ENCODE measurements around the gene SMARCA1.
A peak's percentile ranks its signal among the peaks of the same experiment; 100 is the strongest.
"Not testable (repeated sequence)": the region's sequence is repeated elsewhere in the genome, so short reads cannot be mapped to it uniquely, and the experiment has no call there.

SMARCA1 gene, protein sequence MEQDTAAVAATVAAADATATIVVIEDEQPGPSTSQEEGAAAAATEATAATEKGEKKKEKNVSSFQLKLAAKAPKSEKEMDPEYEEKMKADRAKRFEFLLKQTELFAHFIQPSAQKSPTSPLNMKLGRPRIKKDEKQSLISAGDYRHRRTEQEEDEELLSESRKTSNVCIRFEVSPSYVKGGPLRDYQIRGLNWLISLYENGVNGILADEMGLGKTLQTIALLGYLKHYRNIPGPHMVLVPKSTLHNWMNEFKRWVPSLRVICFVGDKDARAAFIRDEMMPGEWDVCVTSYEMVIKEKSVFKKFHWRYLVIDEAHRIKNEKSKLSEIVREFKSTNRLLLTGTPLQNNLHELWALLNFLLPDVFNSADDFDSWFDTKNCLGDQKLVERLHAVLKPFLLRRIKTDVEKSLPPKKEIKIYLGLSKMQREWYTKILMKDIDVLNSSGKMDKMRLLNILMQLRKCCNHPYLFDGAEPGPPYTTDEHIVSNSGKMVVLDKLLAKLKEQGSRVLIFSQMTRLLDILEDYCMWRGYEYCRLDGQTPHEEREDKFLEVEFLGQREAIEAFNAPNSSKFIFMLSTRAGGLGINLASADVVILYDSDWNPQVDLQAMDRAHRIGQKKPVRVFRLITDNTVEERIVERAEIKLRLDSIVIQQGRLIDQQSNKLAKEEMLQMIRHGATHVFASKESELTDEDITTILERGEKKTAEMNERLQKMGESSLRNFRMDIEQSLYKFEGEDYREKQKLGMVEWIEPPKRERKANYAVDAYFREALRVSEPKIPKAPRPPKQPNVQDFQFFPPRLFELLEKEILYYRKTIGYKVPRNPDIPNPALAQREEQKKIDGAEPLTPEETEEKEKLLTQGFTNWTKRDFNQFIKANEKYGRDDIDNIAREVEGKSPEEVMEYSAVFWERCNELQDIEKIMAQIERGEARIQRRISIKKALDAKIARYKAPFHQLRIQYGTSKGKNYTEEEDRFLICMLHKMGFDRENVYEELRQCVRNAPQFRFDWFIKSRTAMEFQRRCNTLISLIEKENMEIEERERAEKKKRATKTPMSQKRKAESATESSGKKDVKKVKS

DNA sequence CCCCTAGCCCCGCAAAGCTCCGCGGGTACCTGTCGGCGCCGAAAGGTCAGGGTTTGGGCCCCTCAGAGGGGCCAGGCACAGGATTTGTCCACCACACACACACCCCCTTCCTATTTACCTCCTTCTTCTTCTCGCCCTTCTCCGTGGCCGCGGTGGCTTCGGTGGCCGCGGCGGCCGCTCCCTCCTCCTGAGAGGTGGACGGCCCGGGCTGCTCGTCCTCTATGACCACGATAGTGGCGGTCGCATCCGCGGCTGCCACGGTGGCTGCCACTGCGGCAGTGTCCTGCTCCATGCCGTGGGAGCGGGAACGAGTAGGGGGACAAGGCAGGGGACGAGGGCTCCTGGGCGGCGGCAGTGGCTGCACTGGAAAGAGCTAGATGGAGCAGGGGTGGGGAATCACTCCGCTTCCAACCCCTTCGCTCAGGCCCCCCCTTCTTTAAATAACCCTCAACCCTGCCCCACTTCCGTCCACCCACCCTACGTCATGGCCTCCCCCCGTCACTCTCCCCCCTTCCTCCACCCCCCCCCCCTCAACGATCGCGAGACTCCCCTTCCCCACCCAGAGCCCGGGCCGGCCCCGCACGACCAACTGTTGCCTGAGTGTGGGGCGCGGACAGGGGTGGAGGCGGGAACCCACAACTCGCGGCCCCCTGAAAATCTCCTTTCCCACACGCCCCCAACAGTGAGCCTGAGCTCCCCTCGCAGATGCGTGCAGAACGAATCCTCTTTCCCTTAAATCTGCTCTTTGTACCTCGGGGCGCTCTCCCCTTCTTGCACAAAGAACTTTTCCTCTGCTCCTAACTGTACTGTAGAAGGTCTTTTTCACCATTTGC, at the start of gene SMARCA1:
TSS of gene SMARCA1 (minus strand) at position 412 of the 833 bp plus-strand sequence. CDS start at position 292, 120 bp downstream.
- peak in 9 of 14 donors; percentile 2 to 56 (median 27) for DNase-seq

DNA sequence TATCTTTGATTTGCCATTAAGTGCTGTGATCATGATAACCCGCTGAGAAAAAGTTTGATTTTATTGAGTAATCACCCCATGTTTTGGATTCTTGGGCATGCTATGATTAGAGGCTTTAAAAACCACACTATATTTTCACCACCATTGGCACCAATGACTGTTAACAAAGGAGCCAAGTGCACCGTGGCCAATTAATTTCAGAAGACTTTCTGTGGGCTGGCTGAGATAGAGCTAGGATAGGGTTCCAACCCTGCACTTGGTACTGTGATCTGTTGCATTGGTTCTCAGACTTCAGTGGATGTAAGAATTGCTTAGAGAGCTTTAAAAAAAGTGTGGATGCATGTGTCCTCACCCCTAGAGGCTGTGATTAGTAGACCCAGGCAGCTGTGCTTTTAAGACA, 49.1 kb upstream of the SMARCA1 start:
- DNase-seq = no peak

DNA sequence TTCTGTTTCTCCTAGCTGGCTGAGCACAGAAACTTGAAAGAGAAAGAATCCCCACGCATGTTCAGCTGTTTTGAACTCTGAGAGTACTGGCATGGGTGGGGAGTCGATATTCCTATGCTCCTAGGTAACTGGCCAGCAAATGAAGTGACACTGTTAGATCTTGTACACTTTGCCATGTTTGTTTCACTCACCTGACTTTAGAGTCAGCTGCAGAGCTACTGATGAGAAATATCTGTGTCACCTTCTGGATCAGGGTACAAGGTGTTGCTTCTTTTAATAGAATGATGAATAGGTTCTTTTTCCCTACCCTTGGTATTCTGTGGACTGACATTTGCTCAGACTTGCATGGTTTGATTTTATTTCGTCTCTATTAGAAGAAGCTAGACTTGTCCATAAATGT, 45.1 kb upstream of the SMARCA1 start:
- no peak for DNase-seq

DNA sequence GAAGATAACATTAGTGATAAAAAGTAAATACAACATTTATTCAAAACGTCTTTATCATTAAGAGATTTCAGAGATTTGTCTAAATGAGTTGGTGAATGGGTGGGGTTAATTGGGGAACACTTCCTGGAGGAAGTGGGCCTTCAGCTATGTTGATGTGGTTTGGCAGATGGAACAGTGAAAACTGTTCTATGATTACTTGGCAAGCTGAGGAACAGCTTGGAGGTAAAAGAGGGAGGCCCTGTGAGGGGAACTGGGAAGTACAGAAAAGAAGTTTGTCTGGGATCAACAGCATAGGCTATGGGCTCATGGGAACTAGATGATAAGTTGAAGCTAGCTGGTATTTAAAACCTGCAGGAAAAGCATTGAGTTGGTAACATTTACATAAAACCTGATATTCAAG, 42.8 kb upstream of the SMARCA1 start:
- DNase-seq = no peak

DNA sequence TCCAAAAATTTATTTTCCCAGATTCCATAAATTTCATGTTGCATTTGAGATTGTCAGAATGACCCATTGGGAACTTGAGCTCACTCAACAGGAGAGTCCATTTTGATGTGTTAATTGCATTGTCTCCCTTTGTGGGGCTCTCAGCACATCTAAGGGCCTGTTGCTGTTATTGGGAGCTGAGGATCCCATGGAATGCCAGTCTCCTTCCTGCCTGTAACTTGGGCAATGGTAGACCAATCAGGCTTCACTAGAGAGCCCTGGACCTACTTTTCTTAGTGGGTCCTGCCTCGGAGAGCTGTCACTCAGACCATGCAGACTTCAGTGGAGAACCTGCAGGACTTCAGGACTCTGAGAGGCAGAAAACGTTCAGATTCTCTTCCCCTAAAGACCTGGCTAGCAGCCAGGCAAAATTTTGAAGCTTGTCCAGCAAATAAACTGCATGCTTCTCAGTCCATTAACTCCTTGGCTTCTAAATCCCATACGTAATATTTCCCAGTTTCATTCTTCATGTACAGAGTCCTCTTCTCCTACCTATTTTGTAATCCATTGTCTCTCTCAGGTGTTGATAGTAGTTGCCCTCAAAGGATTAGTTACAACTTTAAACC, 41.9 kb upstream of the SMARCA1 start:
- DNase-seq = no peak

DNA sequence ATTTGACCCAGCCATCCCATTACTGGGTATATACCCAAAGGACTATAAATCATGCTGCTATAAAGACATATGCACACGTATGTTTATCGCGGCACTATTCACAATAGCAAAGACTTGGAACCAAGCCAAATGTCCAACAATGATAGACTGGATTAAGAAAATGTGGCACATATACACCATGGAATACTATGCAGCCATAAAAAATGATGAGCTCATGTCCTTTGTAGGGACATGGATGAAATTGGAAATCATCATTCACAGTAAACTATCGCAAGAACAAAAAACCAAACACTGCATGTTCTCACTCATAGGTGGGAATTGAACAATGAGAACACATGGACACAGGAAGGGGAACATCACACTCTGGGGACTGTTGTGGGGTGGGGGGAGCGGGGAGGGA, 41.1 kb upstream of the SMARCA1 start:
- DNase-seq = not testable (repeated sequence)

DNA sequence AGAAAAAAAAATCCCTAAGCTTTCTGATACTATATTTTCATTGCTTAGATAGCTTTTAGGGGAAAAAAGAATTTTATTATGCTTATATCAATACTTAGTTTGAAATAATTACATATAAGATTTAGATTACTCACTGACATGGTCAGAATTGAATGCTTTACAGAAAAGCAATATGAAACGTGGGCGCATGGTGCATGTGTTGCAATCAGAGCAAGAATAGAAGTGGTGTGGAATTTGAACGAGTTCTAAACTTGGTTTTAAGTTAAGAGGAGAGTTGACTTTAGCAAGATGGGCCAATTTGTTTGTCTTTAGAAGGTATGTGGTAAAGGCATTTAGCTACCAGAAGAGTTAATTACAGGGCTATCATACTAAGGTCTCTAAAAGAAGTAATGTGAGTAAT, 38.2 kb upstream of the SMARCA1 start:
- no peak for DNase-seq

DNA sequence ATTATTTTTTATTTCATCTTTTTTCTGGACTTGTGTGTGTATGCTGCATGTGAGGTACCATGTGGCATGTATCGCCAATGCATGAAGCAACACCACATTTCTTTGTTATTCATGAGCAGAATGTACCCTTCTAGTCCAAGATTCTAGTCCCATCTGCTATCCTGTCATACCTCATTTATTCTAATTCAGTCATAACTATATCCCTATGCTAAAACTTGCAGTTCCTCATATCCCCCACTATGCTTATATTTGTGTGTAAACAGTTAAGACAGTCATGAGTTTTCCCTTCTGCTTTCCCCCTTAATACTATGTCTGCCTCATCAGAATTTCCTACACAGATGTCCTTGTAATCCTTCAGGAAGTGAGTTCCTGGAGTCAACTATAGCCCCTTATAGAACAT, 36.5 kb upstream of the SMARCA1 start:
- no peak for DNase-seq

DNA sequence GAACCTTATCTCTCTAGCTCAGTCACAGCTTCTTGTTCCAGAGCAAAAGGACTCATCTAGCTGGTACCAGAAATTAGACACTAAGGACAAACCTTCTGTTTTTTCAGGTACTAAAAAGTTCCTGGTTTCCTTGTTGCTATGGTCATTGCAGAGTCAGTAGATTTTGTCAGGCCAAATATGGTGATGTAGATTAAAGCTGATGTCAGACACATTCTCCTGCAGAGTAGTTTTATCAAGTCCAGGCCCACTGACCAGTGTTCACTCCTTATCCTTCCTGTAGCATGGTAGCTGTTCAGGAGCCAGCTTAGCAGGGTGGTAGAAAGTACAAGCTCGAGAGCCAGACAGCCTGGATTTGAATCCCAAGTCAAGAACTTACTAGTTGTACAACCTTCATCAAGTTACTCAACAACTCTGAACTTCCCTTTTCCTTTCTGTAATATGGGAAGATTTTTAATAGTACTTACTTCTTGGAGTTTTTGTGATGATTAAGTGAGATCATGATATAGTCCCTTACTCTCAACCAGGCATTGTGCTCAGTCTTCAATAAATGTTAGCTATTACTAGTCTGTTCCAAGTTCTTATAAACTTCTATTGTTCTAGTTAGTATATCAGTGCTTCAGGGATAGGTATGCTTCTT, 34.7 kb upstream of the SMARCA1 start:
- no peak for DNase-seq

DNA sequence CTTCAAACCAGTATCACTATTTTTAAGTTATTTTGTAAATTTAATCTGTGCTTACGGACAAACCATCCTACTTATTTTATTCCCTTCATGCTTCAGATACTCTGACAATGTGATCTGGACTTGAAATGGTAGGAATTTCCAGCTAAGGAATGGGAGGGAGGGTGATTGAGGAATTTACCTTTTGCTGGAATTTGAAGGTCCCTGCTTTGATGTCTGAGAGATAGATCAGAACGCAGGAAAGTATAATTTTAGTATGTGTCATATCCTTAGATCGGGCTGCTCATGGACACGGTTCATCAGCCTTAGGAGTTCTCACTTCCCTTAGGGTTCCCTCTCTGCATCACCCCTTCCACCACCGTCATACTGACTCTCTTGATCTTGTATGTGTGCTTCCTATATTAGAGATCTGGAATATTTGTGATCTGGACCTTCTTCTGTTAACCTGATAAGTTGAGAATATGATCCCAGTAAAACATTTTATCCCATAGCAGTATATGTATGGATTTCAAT, 33.6 kb upstream of the SMARCA1 start:
- no peak for DNase-seq

DNA sequence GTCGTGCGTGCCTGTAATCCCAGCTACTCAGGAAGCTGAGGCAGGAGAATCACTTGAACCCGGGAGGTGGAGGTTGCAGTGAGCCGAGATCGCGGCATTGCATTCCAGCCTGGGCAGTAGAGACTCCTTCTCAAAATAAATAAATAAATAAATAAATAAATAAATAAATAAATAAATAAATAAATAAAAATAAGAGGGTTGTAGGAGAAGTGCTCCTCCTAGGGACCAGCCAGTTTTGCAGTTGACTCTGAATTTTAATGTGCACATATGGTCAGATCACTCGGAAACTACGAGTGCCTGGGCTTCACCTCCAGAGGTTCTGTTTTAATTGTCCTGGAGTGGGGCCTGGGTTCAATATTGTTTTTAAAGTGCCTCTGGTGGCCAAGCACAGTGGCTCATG, 31.5 kb upstream of the SMARCA1 start:
- DNase-seq = not testable (repeated sequence)

DNA sequence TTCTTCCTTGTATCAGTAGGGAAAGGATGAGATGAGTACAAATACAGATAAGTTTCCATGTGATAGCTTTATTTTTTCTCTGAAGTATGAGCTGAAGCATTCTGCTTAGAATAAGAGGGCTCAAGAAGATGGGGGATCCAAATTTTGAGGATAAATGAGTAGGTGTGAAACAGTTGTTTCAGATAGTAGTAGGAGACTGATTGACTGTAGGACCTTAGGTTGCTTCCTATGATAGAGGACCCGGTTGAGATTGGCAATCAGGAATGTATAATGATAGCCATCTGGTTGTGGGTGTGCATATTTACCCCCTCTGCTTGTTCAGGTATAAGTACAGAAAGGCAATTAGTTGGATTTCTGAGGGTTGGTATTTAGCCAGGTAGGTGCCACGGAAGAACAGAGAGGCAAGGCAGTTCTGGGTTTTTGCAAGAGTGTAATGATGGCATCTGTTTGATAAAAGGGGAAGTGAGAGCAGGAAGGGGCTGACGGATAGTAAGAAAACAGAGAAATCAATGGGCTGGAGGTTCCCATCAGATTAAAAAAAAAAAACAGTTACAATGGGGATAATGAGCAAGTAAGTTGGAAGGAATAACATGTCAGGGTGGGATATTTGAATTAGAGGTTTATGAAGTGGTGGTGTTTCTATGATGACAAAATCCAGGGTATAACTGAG, 30.5 kb upstream of the SMARCA1 start:
- DNase-seq = no peak

DNA sequence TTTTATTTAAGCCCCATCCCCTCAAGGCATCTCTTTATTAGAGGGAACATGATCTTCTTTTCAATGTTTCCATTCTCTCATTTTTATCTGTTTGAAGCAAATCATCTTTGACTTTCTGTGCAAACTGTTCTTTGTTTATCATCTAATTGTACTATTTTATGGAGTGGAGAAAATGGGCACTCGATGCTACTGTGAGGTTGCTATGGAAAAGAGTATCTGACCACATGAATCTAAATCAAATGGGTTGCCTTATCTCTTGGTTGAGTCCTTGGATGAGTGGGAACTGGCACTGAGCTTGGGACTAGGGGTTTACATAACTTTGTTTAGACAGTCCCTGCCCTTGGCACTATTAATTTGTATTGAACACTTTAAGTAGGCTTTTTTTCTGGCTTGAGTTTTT, 25.8 kb upstream of the SMARCA1 start:
- DNase-seq = no peak

DNA sequence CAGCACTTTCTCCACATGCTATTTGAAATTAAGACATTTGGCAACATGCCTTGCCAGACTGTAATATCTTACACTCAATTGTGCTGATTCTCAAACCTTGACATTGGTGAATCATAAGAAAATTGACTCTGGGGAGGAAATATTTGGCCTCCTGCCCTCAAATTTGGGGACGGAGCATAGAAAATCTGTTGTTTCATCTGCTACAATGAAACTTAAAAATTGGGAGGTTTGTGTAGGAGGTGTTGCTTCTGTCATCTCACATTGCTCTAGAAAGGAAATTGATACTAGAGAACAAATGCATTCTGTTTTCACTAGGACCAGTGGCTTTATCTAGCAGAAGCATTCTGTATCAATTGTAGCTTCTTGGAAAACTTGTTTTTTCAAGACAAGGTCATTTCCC, 22.1 kb upstream of the SMARCA1 start:
- no peak for DNase-seq

DNA sequence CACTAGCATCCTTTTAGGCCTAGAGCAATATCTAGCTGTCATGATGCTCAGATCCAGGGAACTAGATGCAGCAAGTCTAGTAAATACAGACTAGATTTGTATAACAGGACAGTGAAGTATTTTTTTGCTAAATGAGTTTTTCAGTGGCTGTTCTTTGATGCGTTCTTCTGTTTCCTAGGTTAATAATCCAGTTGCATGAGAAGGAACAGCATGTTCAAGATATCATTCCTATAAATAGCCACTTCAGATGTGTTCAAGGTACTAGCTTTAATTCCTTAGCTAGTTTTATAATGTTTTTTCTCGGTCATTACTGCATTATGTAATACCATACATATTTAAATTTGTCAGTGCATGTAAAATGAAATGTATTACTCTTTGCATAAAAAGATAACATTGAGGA, 21.5 kb upstream of the SMARCA1 start:
- no peak for DNase-seq

DNA sequence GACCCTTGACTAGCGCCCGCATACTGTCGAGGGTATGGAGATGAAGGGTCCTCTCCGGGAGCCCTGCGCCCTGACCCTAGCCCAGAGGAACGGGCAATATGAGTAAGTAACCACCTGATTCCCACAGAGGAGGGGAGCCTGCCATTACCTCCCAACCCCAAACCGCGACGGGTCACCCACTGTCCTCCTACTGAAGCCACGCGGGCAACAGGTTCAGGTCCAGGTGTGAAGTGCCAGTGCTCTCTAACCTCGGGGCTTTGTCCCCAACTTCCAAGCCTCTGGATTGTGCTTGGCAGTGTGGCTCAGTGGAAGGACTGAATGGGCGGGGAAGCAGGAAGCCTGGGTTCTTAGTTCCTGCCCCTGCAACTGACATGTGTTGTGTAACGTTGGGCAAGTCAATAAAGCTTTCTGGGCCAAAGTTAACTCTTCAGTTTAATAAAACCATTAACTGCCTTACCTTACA, 17.5 kb upstream of the SMARCA1 start:
- peak in 6 of 14 donors; percentile 6 to 40 (median 20) for DNase-seq

DNA sequence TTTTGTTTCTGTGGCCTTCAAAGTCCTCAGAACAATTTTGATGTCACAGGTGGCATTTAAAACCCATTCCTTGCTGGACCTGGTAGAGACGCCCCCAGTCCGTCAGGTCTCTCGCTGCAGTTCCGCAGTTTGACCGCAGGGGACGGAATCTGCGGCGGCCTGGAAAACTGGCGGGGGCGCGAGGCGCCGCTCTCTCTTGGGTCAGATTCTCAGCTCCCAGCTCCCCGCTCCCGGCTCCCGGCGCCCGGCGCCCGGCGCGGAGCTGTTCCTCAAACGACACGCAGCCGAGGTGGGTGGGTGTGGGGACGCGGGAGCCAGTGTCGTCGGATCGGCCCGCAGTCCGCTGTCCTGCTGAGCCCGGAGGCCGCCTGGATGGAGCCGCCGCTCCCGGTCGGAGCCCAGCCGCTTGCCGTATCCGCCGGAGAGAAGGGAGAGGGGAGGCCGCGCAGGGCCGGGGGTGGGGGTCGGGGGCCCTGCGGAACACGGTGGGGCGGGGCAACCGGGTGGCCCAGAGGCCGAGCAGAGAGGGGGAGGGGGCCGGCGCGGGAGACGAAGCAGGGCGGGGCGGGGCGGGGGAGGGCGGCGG, 16.9 kb upstream of the SMARCA1 start, which contains the start of gene OCRL:
TSS of gene OCRL (plus strand) at position 192 of the 586 bp plus-strand sequence. CDS start at position 373, 181 bp downstream.
- DNase-seq = peak in 13 of 14 donors; percentile 0 to 69 (median 17)

DNA sequence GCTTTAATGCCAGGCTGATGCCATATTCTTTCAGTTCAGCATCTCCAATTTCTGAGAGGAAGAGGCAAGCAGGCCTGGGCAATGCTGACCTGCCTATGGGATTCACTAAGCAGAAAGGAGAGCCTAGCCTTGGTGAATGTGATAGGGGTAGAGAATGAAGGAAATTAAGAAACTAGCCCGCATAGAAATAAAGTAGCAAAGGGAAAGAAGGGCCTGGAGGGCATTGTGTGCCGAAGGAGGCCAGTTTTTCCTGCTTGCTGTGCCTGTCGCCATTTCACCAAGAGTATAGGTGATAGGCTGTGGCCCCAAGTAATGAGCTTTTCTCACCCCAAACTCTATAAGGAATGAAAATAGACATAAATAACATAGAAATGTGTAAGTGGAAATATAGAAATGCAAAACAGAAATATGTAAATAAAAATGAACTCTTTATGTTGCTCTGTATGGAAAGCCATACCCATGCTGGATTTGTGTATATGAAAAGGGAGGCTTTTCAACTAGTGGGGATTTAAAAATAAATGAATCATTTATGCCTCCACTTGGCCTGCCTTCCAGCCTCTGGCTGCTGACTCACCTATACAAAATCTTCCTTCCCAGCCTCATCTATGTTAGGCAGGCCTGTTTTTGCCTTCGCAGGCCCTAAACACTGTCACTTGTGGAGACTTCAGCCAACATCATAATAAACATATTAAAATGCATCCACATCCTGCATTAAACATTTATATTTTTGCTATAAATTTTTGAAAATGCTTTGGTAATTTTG, 11.7 kb upstream of the SMARCA1 start:
- no peak for DNase-seq

DNA sequence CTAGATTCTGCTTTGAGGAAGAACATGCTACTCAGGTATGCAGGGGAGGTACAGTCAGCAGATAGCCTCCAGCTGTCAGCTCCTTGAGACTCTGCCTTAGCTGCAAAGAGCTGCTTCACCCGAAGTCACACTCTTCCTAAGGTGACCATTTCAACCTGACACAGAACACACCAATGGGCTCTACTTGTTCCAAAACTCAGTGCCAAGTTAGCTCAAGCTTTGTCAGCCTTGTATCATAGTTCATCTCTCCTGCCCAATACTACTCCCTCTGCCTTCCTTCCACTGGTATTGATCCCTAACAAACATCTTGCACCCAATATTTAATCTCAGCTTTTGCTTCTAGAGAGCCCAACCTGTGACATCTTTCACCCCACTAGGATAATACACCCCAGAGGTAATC, 7.8 kb upstream of the SMARCA1 start:
- no peak for DNase-seq
